H1 (cell line): Measurements from ENCODE around the gene CADM2. TPM values are rescaled to one million over a fixed set of nuclear protein-coding genes. Genes with fewer than 3 reads are reported as not detected.

ENCODE experiments used
- CTCF ChIA-PET: fragments of 300-600 bp; sonication (Branson Sonifier 250); formaldehyde crosslinking; loops from one replicate; lab custom pipeline; 2021; ENCODE audit not compliant: partially characterized antibody; lab: Charles Lee
- POLR2A ChIA-PET: fragments of 300-600 bp; sonication (Branson Sonifier 250); formaldehyde crosslinking; loops from one replicate; lab custom pipeline; 2021; ENCODE audit warnings: inconsistent platforms; ENCODE audit not compliant: partially characterized antibody; lab: Charles Lee
- DNase-seq, 2 experiments: peaks; one replicate each; pipeline versions ENCODE4 v3.0.0 to v3.0.0-alpha.2; 2010 to 2022; ENCODE audit warnings: low spot score in 2 of 2, low read depth in 1 of 2, mixed read lengths in 1 of 2
- FAIRE-seq: peaks from 2 replicates; lab custom pipeline; 2011; peaks lifted over from hg19 to GRCh38; lab: Jason Lieb, UNC
- H2AFZ ChIP-seq: 2 replicates; pipeline ENCODE4 v1.8.1; 2012; ENCODE audit warnings: low read length, inconsistent platforms
- H2AK5ac ChIP-seq: 2 replicates; pipeline ENCODE4 v1.6.1; 2013; ENCODE audit warnings: low read depth, low read length
- H2BK120ac ChIP-seq: replicated peaks from 2 replicates; pipeline ENCODE3; 2013; ENCODE audit warnings: low read depth, low read length, inconsistent platforms
- H2BK12ac ChIP-seq: 2 replicates; pipeline ENCODE4 v1.6.1; 2013; ENCODE audit warnings: low read depth, low read length
- H2BK15ac ChIP-seq: 2 replicates; pipeline ENCODE4 v1.6.1; 2013; ENCODE audit warnings: low read length
- H2BK20ac ChIP-seq: 2 replicates; pipeline ENCODE4 v1.6.1; 2013; ENCODE audit warnings: low read length
- H2BK5ac ChIP-seq: 2 replicates; pipeline ENCODE4 v1.6.1; 2013; ENCODE audit warnings: low read depth, low read length
- H3K14ac ChIP-seq: 2 replicates; pipeline ENCODE4 v1.6.1; 2013; ENCODE audit warnings: inconsistent platforms; ENCODE audit not compliant: insufficient read length
- H3K18ac ChIP-seq: 2 replicates; pipeline ENCODE4 v1.6.1; 2013; ENCODE audit warnings: low read length; ENCODE audit errors: extremely low read depth
- H3K23ac ChIP-seq: 2 replicates; pipeline ENCODE4 v1.6.1; 2013; ENCODE audit warnings: inconsistent platforms; ENCODE audit not compliant: insufficient read length
- H3K23me2 ChIP-seq: 2 replicates; pipeline ENCODE4 v1.6.1; 2013; ENCODE audit warnings: low read depth, low read length
- H3K27ac ChIP-seq: 2 replicates; pipeline ENCODE4 v1.6.1; 2011; ENCODE audit warnings: low read depth, low read length, inconsistent platforms
- H3K27me3 ChIP-seq, 4 experiments: replicated peaks in 1 of 4; 1 replicate in 1 of 4; 2 replicates in 3 of 4; pipeline versions ENCODE4 v1.6.1 to v1.8.1; 2011 to 2013; ENCODE audit warnings: low read length in 3 of 4, mild to moderate bottlenecking in 3 of 4, inconsistent platforms in 2 of 4, mixed read lengths in 2 of 4, moderate library complexity in 1 of 4; ENCODE audit not compliant: control insufficient read depth in 3 of 4, insufficient read depth in 3 of 4; ENCODE audit errors: extremely low read depth in 1 of 4
- H3K36me3 ChIP-seq, 4 experiments: 2 replicates each; pipeline versions ENCODE4 v1.6.1 to v1.8.1; 2011 to 2013; ENCODE audit warnings: mild to moderate bottlenecking in 4 of 4, low read length in 3 of 4, moderate library complexity in 2 of 4, control low read depth in 1 of 4, inconsistent platforms in 1 of 4; ENCODE audit not compliant: insufficient read depth in 4 of 4, control insufficient read depth in 2 of 4
- H3K4ac ChIP-seq: replicated peaks from 2 replicates; pipeline ENCODE3; 2013; ENCODE audit warnings: low read length, low read depth, mixed read lengths, inconsistent platforms; ENCODE audit not compliant: insufficient read length
- H3K4me1 ChIP-seq, 4 experiments: replicated peaks in 1 of 4; 1 replicate in 1 of 4; 2 replicates in 3 of 4; pipeline versions ENCODE4 v1.6.1 to v1.8.1; 2011 to 2013; ENCODE audit warnings: low read length in 3 of 4, inconsistent platforms in 2 of 4, mixed read lengths in 1 of 4; ENCODE audit not compliant: insufficient read depth in 4 of 4, control insufficient read depth in 3 of 4
- H3K4me2 ChIP-seq, 2 experiments: 2 replicates each; pipeline versions ENCODE4 v1.6.1 to v1.8.1; 2011 to 2013; ENCODE audit warnings: low read depth in 2 of 2, low read length in 2 of 2, control low read depth in 1 of 2, inconsistent platforms in 1 of 2, mild to moderate bottlenecking in 1 of 2; ENCODE audit not compliant: insufficient read depth in 1 of 2
- H3K4me3 ChIP-seq, 4 experiments: fragments of 200-600, 300-600 bp in 1 of 4; sonication (generic), shearing (Covaris generic), sonication (Bioruptor Twin) in 1 of 4; 2 replicates each; pipeline versions ENCODE4 v1.5.1 to v1.8.1; 2011 to 2016; ENCODE audit warnings: low read length in 4 of 4, low read depth in 3 of 4, control low read depth in 2 of 4, inconsistent platforms in 2 of 4, mild to moderate bottlenecking in 2 of 4, mixed read lengths in 1 of 4, moderate library complexity in 1 of 4; ENCODE audit not compliant: insufficient read depth in 2 of 4; ENCODE audit errors: extremely low read depth in 1 of 4
- H3K56ac ChIP-seq: replicated peaks from 2 replicates; pipeline ENCODE3; 2013; ENCODE audit warnings: low read depth, mild to moderate bottlenecking, mixed read lengths, low read length, inconsistent platforms; ENCODE audit not compliant: insufficient read length
- H3K79me1 ChIP-seq: 2 replicates; pipeline ENCODE4 v1.6.1; 2013; ENCODE audit warnings: low read depth, low read length, control low read depth
- H3K79me2 ChIP-seq, 2 experiments: 2 replicates each; pipeline versions ENCODE4 v1.6.1 to v1.8.1; 2012 to 2013; ENCODE audit warnings: low read length in 2 of 2, mild to moderate bottlenecking in 2 of 2, inconsistent platforms in 1 of 2; ENCODE audit not compliant: insufficient read depth in 2 of 2, control insufficient read depth in 1 of 2
- H3K9ac ChIP-seq, 4 experiments: replicated peaks in 1 of 4; 1 replicate in 1 of 4; 2 replicates in 3 of 4; pipeline versions ENCODE4 v1.6.1 to v1.8.1; 2011 to 2013; ENCODE audit warnings: low read depth in 3 of 4, low read length in 3 of 4, control low read depth in 2 of 4, mild to moderate bottlenecking in 2 of 4, moderate library complexity in 2 of 4, inconsistent platforms in 1 of 4; ENCODE audit errors: extremely low read depth in 1 of 4
- H3K9me3 ChIP-seq, 2 experiments: 2 replicates each; pipeline versions ENCODE4 v1.6.1 to v1.8.1; 2012 to 2013; ENCODE audit warnings: mild to moderate bottlenecking in 2 of 2, moderate library complexity in 2 of 2, control low read depth in 1 of 2, inconsistent platforms in 1 of 2, low read depth in 1 of 2, low read length in 1 of 2, mixed read lengths in 1 of 2; ENCODE audit not compliant: insufficient read depth in 2 of 2
- H4K20me1 ChIP-seq, 2 experiments: replicated peaks in 1 of 2; 2 replicates each; pipeline versions ENCODE3 to v1.8.1; 2011 to 2013; ENCODE audit warnings: inconsistent platforms in 2 of 2, low read length in 2 of 2, mild to moderate bottlenecking in 1 of 2; ENCODE audit not compliant: insufficient read depth in 2 of 2, control insufficient read depth in 1 of 2
- H4K5ac ChIP-seq: 2 replicates; pipeline ENCODE4 v1.6.1; 2013; ENCODE audit warnings: low read length, low read depth, mixed read lengths, inconsistent platforms; ENCODE audit not compliant: insufficient read length
- H4K8ac ChIP-seq: 2 replicates; pipeline ENCODE4 v1.8.0; 2013; ENCODE audit warnings: mild to moderate bottlenecking, moderate library complexity, low read length, inconsistent platforms; ENCODE audit not compliant: insufficient read depth; ENCODE audit errors: extremely low read depth
- H4K91ac ChIP-seq: replicated peaks from 2 replicates; pipeline ENCODE3; 2013; ENCODE audit warnings: low read length, mixed read lengths, inconsistent platforms; ENCODE audit not compliant: insufficient read length
- CBX8 ChIP-seq: fragments of 300-800, 300-1000 bp; sonication (generic); IDR thresholded peaks from 2 replicates; pipeline ENCODE4 v1.7.1; 2016; ENCODE audit warnings: low read depth, low read length, borderline replicate concordance
- CREB1 ChIP-seq: IDR thresholded peaks from 2 replicates; pipeline ENCODE4 v1.6.1; 2012; ENCODE audit warnings: inconsistent platforms
- EGR1 ChIP-seq: IDR thresholded peaks from 2 replicates; pipeline ENCODE4 v1.6.1; 2011; ENCODE audit warnings: low read depth, low read length, borderline replicate concordance
- GABPA ChIP-seq: IDR thresholded peaks from 2 replicates; pipeline ENCODE4 v1.6.1; 2011; ENCODE audit warnings: mild to moderate bottlenecking, low read length, moderate library complexity, borderline replicate concordance; ENCODE audit not compliant: insufficient read depth
- GTF2F1 ChIP-seq: IDR thresholded peaks from 2 replicates; pipeline ENCODE4 v1.6.1; 2012; ENCODE audit warnings: low read depth, low read length, improper control_type of control experiment, borderline replicate concordance
- HDAC6 ChIP-seq: IDR thresholded peaks from one replicate; pipeline ENCODE4 v1.7.1; 2012; ENCODE audit warnings: low read depth, mild to moderate bottlenecking, inconsistent platforms, low read length, moderate library complexity
- JUN ChIP-seq: IDR thresholded peaks from 2 replicates; pipeline ENCODE4 v1.6.1; 2011; ENCODE audit warnings: low read depth, mild to moderate bottlenecking, improper control_type of control experiment, low read length
- JUND ChIP-seq: IDR thresholded peaks from 2 replicates; pipeline ENCODE4 v1.6.1; 2011; ENCODE audit warnings: mild to moderate bottlenecking, improper control_type of control experiment, low read length
- KDM5A ChIP-seq: fragments of 200-600 bp; IDR thresholded peaks from 2 replicates; pipeline ENCODE4 v1.7.1; 2012; ENCODE audit warnings: mild to moderate bottlenecking, low read length, inconsistent platforms, mixed read lengths
- NANOG ChIP-seq: IDR thresholded peaks from 2 replicates; pipeline ENCODE4 v1.6.1; 2011; ENCODE audit warnings: low read length, low read depth, mild to moderate bottlenecking, inconsistent platforms; ENCODE audit not compliant: insufficient read depth, poor library complexity, severe bottlenecking
- NRF1 ChIP-seq: IDR thresholded peaks from 2 replicates; pipeline ENCODE4 v1.6.1; 2011; ENCODE audit warnings: mild to moderate bottlenecking, low read depth, low read length, improper control_type of control experiment
- RNF2 ChIP-seq: fragments of 200-900, 300-1000 bp; sonication (generic); IDR thresholded peaks from 2 replicates; pipeline ENCODE4 v1.7.1; 2016; ENCODE audit warnings: borderline replicate concordance, low read depth, mild to moderate bottlenecking, antibody characterized with exemption, low read length; ENCODE audit not compliant: poor library complexity, severe bottlenecking; ENCODE audit errors: missing control alignments
- SAP30 ChIP-seq: fragments of 300-600 bp; sonication (generic); IDR thresholded peaks from 2 replicates; pipeline ENCODE4 v1.7.1; 2012; ENCODE audit warnings: low read length, moderate library complexity, mild to moderate bottlenecking, inconsistent platforms; ENCODE audit not compliant: insufficient read depth, insufficient replicate concordance
- SIRT6 ChIP-seq: IDR thresholded peaks from one replicate; pipeline ENCODE4 v1.7.1; 2012; ENCODE audit warnings: low read length, inconsistent platforms
- SIX5 ChIP-seq: IDR thresholded peaks from 2 replicates; pipeline ENCODE4 v1.6.1; 2011; ENCODE audit warnings: mild to moderate bottlenecking, low read depth, low read length
- TAF1 ChIP-seq: IDR thresholded peaks from 2 replicates; pipeline ENCODE4 v1.6.1; 2011; ENCODE audit warnings: mild to moderate bottlenecking, low read depth, low read length
- WGBS, 2 experiments: shearing (Covaris generic) in 1 of 2; methylation state at CpG; one replicate each; pipeline versions ENCODE4 v1.1.6 to v1.1.7; 2013 to 2015; ENCODE audit warnings: low lambda C conversion rate in 2 of 2, mixed read lengths in 2 of 2, inconsistent platforms in 1 of 2, low coverage in 1 of 2, missing lambda C conversion rate in 1 of 2; ENCODE audit not compliant: insufficient replicate concordance in 2 of 2, insufficient coverage in 1 of 2, insufficient read length in 1 of 2; ENCODE audit errors: extremely low coverage in 1 of 2, missing lambda C conversion rate in 1 of 2; 5-methylcytosine and 5-hydroxymethylcytosine counted together
- polyA plus RNA-seq, 7 experiments: library from polyadenylated mRNA; depleted of rRNA in 3 of 7; stranded (reverse) in 5 of 7; unstranded in 2 of 7; fragments of >200 nt in 5 of 7; fragments of 200-250 nt in 2 of 7; gene quantifications; 1 replicate in 5 of 7; 2 replicates in 1 of 7; 4 replicates in 1 of 7; pipeline versions ENCODE4 v1.2.1 to v1.2.3, GENCODE V29; 2011 to 2013; ENCODE audit warnings: missing spikeins in 2 of 7, mixed read lengths in 2 of 7
- total RNA-seq: library from RNA; stranded (reverse); fragmentation: NEBNext Ultra II Directional; extraction: Animal tissue kit (Norgen Biotek cat#: 25700); gene quantifications from 2 replicates; pipeline ENCODE4 v1.2.1, GENCODE V29; 2021

CADM2 gene
- total and polyA plus RNA-seq, 2 of the 8 experiments (the other 6 are each of a cell fraction or from before 2014, with no cell fraction given) = 14.9 to 20.9 TPM

GRCh38 chr3:86056962-86057361 lies 1098.2 kb downstream of the CADM2 start:
- POLR2A ChIA-PET = no interaction called here
- 94% methylated on average over 5 of the region's 5 CpGs; no CpG with 5 or more reads in 1 of the 2 experiments for WGBS, 2 experiments
- H2BK5ac ChIP-seq = no peak overlapping the region
- no peak overlapping the region for H3K27ac ChIP-seq
- no peak overlapping the region for H2BK15ac ChIP-seq
- H2BK120ac ChIP-seq = no peak overlapping the region
- CTCF ChIA-PET = no interaction called here
- no peaks in the 10 kb centered on the region for H3K9me3 ChIP-seq
- H4K20me1 ChIP-seq = no peaks in the 10 kb centered on the region
- no peak overlapping the region for H3K56ac ChIP-seq
- H3K4me2 ChIP-seq = no peak overlapping the region
- no peak overlapping the region for H3K9ac ChIP-seq
- no peak overlapping the region for H3K18ac ChIP-seq
- H3K23me2 ChIP-seq = no peaks in the 10 kb centered on the region
- no peak overlapping the region for H4K91ac ChIP-seq
- H2AFZ ChIP-seq = no peak overlapping the region
- no peaks in the 10 kb centered on the region for H3K79me2 ChIP-seq
- H3K4me1 ChIP-seq = no peaks in the 10 kb centered on the region
- no peak overlapping the region for H3K14ac ChIP-seq
- no peaks in the 10 kb centered on the region for H3K27me3 ChIP-seq
- FAIRE-seq (no peak), DNase-seq (no peak)
- no peaks in the 10 kb centered on the region for H3K36me3 ChIP-seq
- no peak overlapping the region for H3K4me3 ChIP-seq
- no peak overlapping the region for H4K5ac ChIP-seq
- H2BK12ac ChIP-seq = no peak overlapping the region
- H3K4ac ChIP-seq = no peak overlapping the region
- H2AK5ac ChIP-seq = no peak overlapping the region
- H3K23ac ChIP-seq = no peak overlapping the region
- H4K8ac ChIP-seq = no peak overlapping the region
- H3K79me1 ChIP-seq = no peaks in the 10 kb centered on the region
- H2BK20ac ChIP-seq = no peak overlapping the region
- TF ChIP-seq GABPA (no peak), RNF2 (no peak), NANOG (no peak), CBX8 (no peak), GTF2F1 (no peak), SIRT6 (no peak), HDAC6 (no peak), JUN (no peak), TAF1 (no peak), SAP30 (no peak), JUND (no peak), CREB1 (no peak), KDM5A (no peak), SIX5 (no peak), EGR1 (no peak), NRF1 (no peak)
